HG02623 (cell line): ENCODE measurements around the gene ADAMTS2.

Source experiments
- ATAC-seq: cut with Tn5 transposase; IDR thresholded peaks from one replicate; pipeline ENCODE4 v1.9.1; 2021; ENCODE audit warnings: moderate library complexity; ENCODE audit not compliant: unreplicated experiment

Gene ADAMTS2

GRCh38 chr5:179313849-179314521 lies 31.3 kb downstream of the ADAMTS2 start:
- ATAC-seq = no peak

- no peak for ATAC-seq
Measured at GRCh38 chr5:179312557-179313235, 32.6 kb downstream of the ADAMTS2 start.

GRCh38 chr5:179311581-179311980 lies 33.7 kb downstream of the ADAMTS2 start:
- ATAC-seq = no peak

- ATAC-seq = no peak
Measured at GRCh38 chr5:179311091-179311470, 34.2 kb downstream of the ADAMTS2 start.

GRCh38 chr5:179310439-179311090 lies 34.7 kb downstream of the ADAMTS2 start:
- no peak for ATAC-seq

- ATAC-seq = no peak
Measured at GRCh38 chr5:179309751-179310320, 35.4 kb downstream of the ADAMTS2 start.

- ATAC-seq = no peak
Measured at GRCh38 chr5:179309383-179309670, 35.9 kb downstream of the ADAMTS2 start.

GRCh38 chr5:179308563-179309382 lies 36.5 kb downstream of the ADAMTS2 start:
- ATAC-seq = no peak

GRCh38 chr5:179307931-179308471 lies 37.3 kb downstream of the ADAMTS2 start:
- ATAC-seq = no peak

GRCh38 chr5:179307013-179307800 lies 38.1 kb downstream of the ADAMTS2 start:
- ATAC-seq = no peak

GRCh38 chr5:179306191-179307012 lies 38.9 kb downstream of the ADAMTS2 start:
- ATAC-seq = no peak

GRCh38 chr5:179304871-179305270 lies 40.4 kb downstream of the ADAMTS2 start:
- ATAC-seq = no peak

GRCh38 chr5:179304466-179304865 lies 40.8 kb downstream of the ADAMTS2 start:
- ATAC-seq = no peak

GRCh38 chr5:179303451-179304200 lies 41.6 kb downstream of the ADAMTS2 start:
- ATAC-seq = no peak

GRCh38 chr5:179302499-179303185 lies 42.6 kb downstream of the ADAMTS2 start:
- ATAC-seq = no peak

- no peak for ATAC-seq
Measured at GRCh38 chr5:179301796-179302195, 43.5 kb downstream of the ADAMTS2 start.

- no peak for ATAC-seq
Measured at GRCh38 chr5:179301376-179301775, 43.9 kb downstream of the ADAMTS2 start.

GRCh38 chr5:179300581-179301180 lies 44.6 kb downstream of the ADAMTS2 start:
- no peak for ATAC-seq
